ENCODE measurements around the gene SPAG16. TPM values are rescaled to one million over a fixed set of nuclear protein-coding genes. Genes with fewer than 3 reads are reported as not detected.

SPAG16 gene
- total RNA-seq, 1 experiment from 2014 or later: 17.2 TPM

- no peaks in the 10 kb centered on the region for H4K20me1 ChIP-seq (ENCODE audit: low read length)
- peaks cover 44% of the 10 kb centered on the region for H3K4me1 ChIP-seq (ENCODE audit: insufficient read depth, low read length)
- no peak overlapping the region for H2AFZ ChIP-seq (ENCODE audit: low read length)
- H3K9me3 ChIP-seq (ENCODE audit: low read length): no peaks in the 10 kb centered on the region
- peak; percentile 68 for DNase-seq
- no peak for TF ChIP-seq CTCF (conservative IDR thresholded peaks at IDR 0.05; ENCODE audit: low read depth, low read length)
- TF ChIP-seq EZH2 (IDR thresholded peaks at IDR 0.05; ENCODE audit: low read length, unreplicated experiment): no peak
- no peak for TF ChIP-seq EZH2phosphoT487 (IDR thresholded peaks at IDR 0.05; ENCODE audit: borderline replicate concordance, low read length)
- peak overlapping the region; percentile 67 for H3K4me2 ChIP-seq (ENCODE audit: low read length)
- H3K4me3 ChIP-seq (ENCODE audit: low read length): no peak overlapping the region
- ChIA-PET POLR2A (ENCODE audit: unreplicated experiment) (no interaction called here), CTCF (no interaction called here)
- no peaks in the 10 kb centered on the region for H3K9me2 ChIP-seq (replicated peaks; ENCODE audit: low read length)
- H3F3A ChIP-seq (ENCODE audit: low read length, unreplicated experiment): peaks cover 5% of the 10 kb centered on the region
- H3K27ac ChIP-seq (ENCODE audit: low read length): no peak overlapping the region
- no peak overlapping the region for H3K9ac ChIP-seq (ENCODE audit: low read length)
- no peaks in the 10 kb centered on the region for H3K36me3 ChIP-seq (ENCODE audit: low read depth, low read length)
- no TSS peak for BruUV-seq (replicated peaks)
- peak; percentile 68 for ATAC-seq
- no peaks in the 10 kb centered on the region for H3K27me3 ChIP-seq (ENCODE audit: low read length)
- intact Hi-C loops (cut with micrococcal nuclease): no loop called here
- no peaks in the 10 kb centered on the region for H3K79me2 ChIP-seq (ENCODE audit: low read length)
These were observed 1093.0 kb downstream of the SPAG16 start for GRCh38 chr2:214377286-214377624.

GRCh38 chr2:214378455-214379103 lies 1094.3 kb downstream of the SPAG16 start:
- peak; percentile 68 for ATAC-seq
- Histone ChIP-seq H3K36me3 (ENCODE audit: low read depth, low read length) (no peaks in the 10 kb centered on the region), H3F3A (ENCODE audit: low read length, unreplicated experiment) (peaks cover 5% of the 10 kb centered on the region), H2AFZ (ENCODE audit: low read length) (no peak overlapping the region), H3K9ac (ENCODE audit: low read length) (no peak overlapping the region), H3K27ac (ENCODE audit: low read length) (peak overlapping the region; percentile 80), H3K4me3 (ENCODE audit: low read length) (peak overlapping the region; percentile 8; the same call in 1 of the 2 replicates), H3K79me2 (ENCODE audit: low read length) (no peaks in the 10 kb centered on the region), H4K20me1 (ENCODE audit: low read length) (no peaks in the 10 kb centered on the region), H3K9me3 (ENCODE audit: low read length) (no peaks in the 10 kb centered on the region), H3K27me3 (ENCODE audit: low read length) (no peaks in the 10 kb centered on the region), H3K9me2 (replicated peaks; ENCODE audit: low read length) (no peaks in the 10 kb centered on the region), H3K4me2 (ENCODE audit: low read length) (peak overlapping the region; percentile 67), H3K4me1 (ENCODE audit: insufficient read depth, low read length) (peaks cover 46% of the 10 kb centered on the region)
- POLR2A ChIA-PET (ENCODE audit: unreplicated experiment): interaction anchor here (0.6 kb wide), 1 partner anchor 1089 kb away, joined by 3 read pairs; no protein-coding TSS in a partner anchor
- peak; percentile 91 for DNase-seq
- CTCF ChIA-PET: interaction anchor here (0.6 kb wide), 1 partner anchor 165 kb away, joined by 3 read pairs; no protein-coding TSS in a partner anchor
- intact Hi-C loops (cut with micrococcal nuclease): loop anchor here (1.0 to 2.0 kb wide), 2 partner anchors 17 to 18 kb away; no protein-coding TSS in a partner anchor
- no TSS peak for BruUV-seq (replicated peaks)
- TF ChIP-seq CTCF (conservative IDR thresholded peaks at IDR 0.05; ENCODE audit: low read depth, low read length) (peak; percentile 58), EZH2phosphoT487 (IDR thresholded peaks at IDR 0.05; ENCODE audit: borderline replicate concordance, low read length) (no peak)

- DNase-seq (peak; percentile 75), ATAC-seq (peak; percentile 60)
- H3K9ac ChIP-seq (ENCODE audit: low read length): no peak overlapping the region
- H3K27me3 ChIP-seq (ENCODE audit: low read length): no peaks in the 10 kb centered on the region
- H3K27ac ChIP-seq (ENCODE audit: low read length): peak overlapping the region; percentile 80
- BruUV-seq (replicated peaks): no TSS peak
- peaks cover 46% of the 10 kb centered on the region for H3K4me1 ChIP-seq (ENCODE audit: insufficient read depth, low read length)
- CTCF ChIA-PET: no interaction called here
- H2AFZ ChIP-seq (ENCODE audit: low read length): no peak overlapping the region
- no peaks in the 10 kb centered on the region for H3K36me3 ChIP-seq (ENCODE audit: low read depth, low read length)
- peak overlapping the region; percentile 8; the same call in 1 of the 2 replicates for H3K4me3 ChIP-seq (ENCODE audit: low read length)
- TF ChIP-seq CTCF (conservative IDR thresholded peaks at IDR 0.05; ENCODE audit: low read depth, low read length) (no peak), EZH2 (IDR thresholded peaks at IDR 0.05; ENCODE audit: low read length, unreplicated experiment) (no peak), EZH2phosphoT487 (IDR thresholded peaks at IDR 0.05; ENCODE audit: borderline replicate concordance, low read length) (no peak)
- H4K20me1 ChIP-seq (ENCODE audit: low read length): no peaks in the 10 kb centered on the region
- intact Hi-C loops (cut with micrococcal nuclease): loop anchor here (1.0 to 2.0 kb wide), 2 partner anchors 16 to 18 kb away; no protein-coding TSS in a partner anchor
- H3K79me2 ChIP-seq (ENCODE audit: low read length): no peaks in the 10 kb centered on the region
- H3F3A ChIP-seq (ENCODE audit: low read length, unreplicated experiment): peaks cover 5% of the 10 kb centered on the region
- no peaks in the 10 kb centered on the region for H3K9me3 ChIP-seq (ENCODE audit: low read length)
- peak overlapping the region; percentile 67 for H3K4me2 ChIP-seq (ENCODE audit: low read length)
- H3K9me2 ChIP-seq (replicated peaks; ENCODE audit: low read length): no peaks in the 10 kb centered on the region
- POLR2A ChIA-PET (ENCODE audit: unreplicated experiment): interaction anchor here (0.6 kb wide), 1 partner anchor 1090 kb away, joined by 3 read pairs; no protein-coding TSS in a partner anchor
These were observed 1095.0 kb downstream of the SPAG16 start for GRCh38 chr2:214379227-214379626.
